ENCODE data around the gene IFIT3. TPM values are rescaled to one million over a fixed set of nuclear protein-coding genes. Genes with fewer than 3 reads are reported as not detected.

Gene IFIT3
- total and polyA plus RNA-seq, 2 of the 8 experiments (the other 6 are each of a cell fraction or from before 2014, with no cell fraction given), result 0.12 to 0.84 TPM

DNA sequence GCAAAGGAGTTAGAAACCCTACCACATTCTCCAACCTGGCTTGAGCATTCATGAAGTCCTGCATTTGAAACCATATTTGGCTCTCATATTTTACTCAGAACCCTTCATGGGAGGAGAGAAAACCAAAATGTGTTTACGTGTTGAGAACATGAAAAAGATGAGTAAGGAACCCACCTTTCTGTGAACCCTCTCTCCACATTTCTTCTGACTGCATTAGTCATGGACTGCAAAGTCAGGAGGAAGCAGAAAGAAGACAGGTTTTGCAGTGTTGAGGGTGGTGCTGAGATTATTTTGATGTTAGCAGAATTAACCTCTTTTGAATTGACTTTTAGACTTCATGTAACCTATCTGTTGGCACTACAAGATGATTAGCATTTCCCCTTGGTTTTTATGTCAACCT is 55.0 kb downstream of the IFIT3 start:
- H2BK12ac ChIP-seq (ENCODE audit: low read depth, low read length), result no peak overlapping the region; the same call in 1 of the 2 replicates
- no peak overlapping the region for H2BK5ac ChIP-seq (ENCODE audit: low read depth, low read length)
- ChIA-PET CTCF (ENCODE audit: partially characterized antibody) (interaction anchor here (1.7 kb wide), 1 partner anchor 13 kb away, joined by 11 read pairs; no protein-coding TSS in a partner anchor), POLR2A (ENCODE audit: partially characterized antibody) (no interaction called here)
- no peak overlapping the region for H2BK20ac ChIP-seq (ENCODE audit: low read length)
- no peak overlapping the region for H3K14ac ChIP-seq (ENCODE audit: insufficient read length)
- H2AK5ac ChIP-seq (ENCODE audit: low read depth, low read length), result no peak overlapping the region
- H4K5ac ChIP-seq (ENCODE audit: insufficient read length, low read depth, low read length), result no peak overlapping the region
- peaks cover 0 to 4% (median 0%) of the 10 kb centered on the region in 4 experiments; a peak in 2 of 7 replicates for H3K4me1 ChIP-seq (replicated peaks in 1 of 4; ENCODE audit: control insufficient read depth in 3 of 4, insufficient read depth in 4 of 4, low read length in 3 of 4)
- WGBS, 2 experiments (ENCODE audit: extremely low coverage in 1 of 2, insufficient coverage in 1 of 2, insufficient read length in 1 of 2, insufficient replicate concordance in 2 of 2, low coverage in 1 of 2, low lambda C conversion rate in 2 of 2, missing lambda C conversion rate in 1 of 2), result 92% methylated on average over 1 of the region's 1 CpG; no CpG with 5 or more reads in 1 of the 2 experiments
- no peak overlapping the region for H2AFZ ChIP-seq (ENCODE audit: low read length)
- H3K4me3 ChIP-seq (ENCODE audit: extremely low read depth in 1 of 4, insufficient read depth in 2 of 4, low read depth in 3 of 4, low read length in 4 of 4), result no peak overlapping the region
- DNase-seq (ENCODE audit: low read depth in 1 of 2, low spot score in 2 of 2) (no peak), FAIRE-seq (no peak)
- no peak overlapping the region for H3K18ac ChIP-seq (ENCODE audit: extremely low read depth, low read length)
- no peaks in the 10 kb centered on the region for H3K9me3 ChIP-seq (ENCODE audit: insufficient read depth in 2 of 2, low read depth in 1 of 2, low read length in 1 of 2)
- H3K4ac ChIP-seq (replicated peaks; ENCODE audit: insufficient read length, low read depth, low read length), result no peak overlapping the region
- H3K27me3 ChIP-seq (replicated peaks in 1 of 4; ENCODE audit: control insufficient read depth in 3 of 4, extremely low read depth in 1 of 4, insufficient read depth in 3 of 4, low read length in 3 of 4), result no peaks in the 10 kb centered on the region
- H3K36me3 ChIP-seq (ENCODE audit: control insufficient read depth in 2 of 4, insufficient read depth in 4 of 4, low read length in 3 of 4), result no peaks in the 10 kb centered on the region
- no peak overlapping the region for H2BK120ac ChIP-seq (replicated peaks; ENCODE audit: low read depth, low read length)
- H3K56ac ChIP-seq (replicated peaks; ENCODE audit: insufficient read length, low read depth, low read length), result no peak overlapping the region
- H3K23me2 ChIP-seq (ENCODE audit: low read depth, low read length), result no peaks in the 10 kb centered on the region; the same call in 1 of the 2 replicates
- no peaks in the 10 kb centered on the region for H3K79me1 ChIP-seq (ENCODE audit: low read depth, low read length)
- no peak overlapping the region for H4K91ac ChIP-seq (replicated peaks; ENCODE audit: insufficient read length, low read length)
- no peak overlapping the region for H3K23ac ChIP-seq (ENCODE audit: insufficient read length)
- H3K79me2 ChIP-seq (ENCODE audit: control insufficient read depth in 1 of 2, insufficient read depth in 2 of 2, low read length in 2 of 2), result no peaks in the 10 kb centered on the region
- H3K27ac ChIP-seq (ENCODE audit: low read depth, low read length), result no peak overlapping the region
- no peak overlapping the region for H3K4me2 ChIP-seq (ENCODE audit: insufficient read depth in 1 of 2, low read depth in 2 of 2, low read length in 2 of 2)
- H4K8ac ChIP-seq (ENCODE audit: extremely low read depth, insufficient read depth, low read length), result no peak overlapping the region
- H3K9ac ChIP-seq (replicated peaks in 1 of 4; ENCODE audit: extremely low read depth in 1 of 4, low read depth in 3 of 4, low read length in 3 of 4), result no peak overlapping the region
- H4K20me1 ChIP-seq (replicated peaks in 1 of 2; ENCODE audit: control insufficient read depth in 1 of 2, insufficient read depth in 2 of 2, low read length in 2 of 2), result no peaks in the 10 kb centered on the region
- no peak overlapping the region for H2BK15ac ChIP-seq (ENCODE audit: low read length)
- no peak for TF ChIP-seq ZNF274 (IDR thresholded peaks at IDR 0.05; ENCODE audit: borderline replicate concordance, extremely low read depth, low read length)
- TF ChIP-seq BRCA1 (IDR thresholded peaks at IDR 0.05; ENCODE audit: low read depth, low read length), result no peak
